SK-N-MC (cell line): ENCODE data around the gene ISLR2.

Experiments used
- EZH2 ChIP-seq: fragments of 200-600 bp; sonication (generic); IDR thresholded peaks from one replicate; pipeline ENCODE4 v1.6.1; 2017; ENCODE audit warnings: antibody characterized with exemption
- FOXP2 ChIP-seq: optimal IDR thresholded peaks from 2 replicates; pipeline ENCODE3; 2011; ENCODE audit warnings: mild to moderate bottlenecking, moderate library complexity; ENCODE audit not compliant: insufficient read depth; ENCODE audit errors: extremely low read length, control extremely low read depth
- POLR2AphosphoS5 ChIP-seq: IDR thresholded peaks from 2 replicates; pipeline ENCODE4 v1.6.1; 2012; ENCODE audit warnings: mild to moderate bottlenecking, low read depth, low read length, borderline replicate concordance

DNA sequence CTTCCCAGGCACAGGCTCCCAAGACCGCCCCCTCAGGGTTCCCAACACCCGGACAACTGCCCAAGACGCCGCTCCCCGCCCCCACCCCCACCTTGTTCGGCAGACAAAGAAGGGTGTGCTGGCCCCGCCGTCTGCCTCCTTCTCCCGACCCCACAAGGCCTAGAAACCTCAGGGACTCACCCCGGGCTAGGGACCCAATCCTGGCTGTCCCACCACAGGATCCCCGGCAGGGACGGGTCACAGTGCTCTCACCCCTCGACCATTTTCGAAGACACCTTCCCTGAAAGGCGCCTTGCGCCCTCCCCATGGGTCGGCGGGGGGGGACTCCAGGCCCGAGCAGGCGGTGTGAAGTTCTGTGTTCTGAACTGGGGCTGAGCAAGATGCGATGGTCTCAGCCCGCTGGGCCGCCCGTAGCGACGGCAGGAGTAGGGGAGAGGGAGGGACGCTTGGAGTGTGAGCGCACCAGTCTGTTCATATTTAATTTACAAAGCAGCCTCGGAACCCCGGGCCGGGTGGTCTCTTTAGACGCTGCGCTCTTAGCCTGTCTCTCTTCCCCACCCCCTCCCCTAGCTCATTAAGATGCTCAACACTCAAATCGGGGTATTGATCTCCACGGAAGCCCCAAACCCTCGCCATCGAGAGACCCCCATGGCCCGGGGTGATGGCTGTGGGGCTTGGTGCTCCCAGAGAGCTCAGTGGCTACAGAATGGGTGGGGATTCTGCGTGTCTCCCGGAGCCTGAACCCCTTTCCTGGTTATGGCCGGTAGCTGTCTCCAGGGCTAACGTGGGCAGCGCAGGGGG is 1.4 kb upstream of the ISLR2 start:
- TF ChIP-seq EZH2: no peak
- TF ChIP-seq POLR2AphosphoS5: no peak
- TF ChIP-seq FOXP2: no peak
